Panc1 (cell line): Measurements from ENCODE around the gene LYZ. TPM values are rescaled to one million over a fixed set of nuclear protein-coding genes. Genes with fewer than 3 reads are reported as not detected.

Experiments
- ATAC-seq: fragments of 200-7000 bp; cut with Tn5 transposase; 2 replicates; pipeline ENCODE4 v1.9.1; 2020; ENCODE audit warnings: mild to moderate bottlenecking, moderate library complexity
- BruUV-seq: library from RNA; stranded (reverse); fragments of 400-500 nt; replicated peaks from 2 replicates; lab custom pipeline; 2021; lab: Mats Ljungman, UMichigan
- CTCF ChIA-PET: fragments of 300-600 bp; sonication (Branson Sonifier 250); formaldehyde crosslinking; loops from one replicate; lab custom pipeline; 2022; ENCODE audit warnings: antibody characterized with exemption; lab: Charles Lee
- POLR2A ChIA-PET: fragments of 300-600 bp; sonication (Branson Sonifier 250); formaldehyde crosslinking; loops from one replicate; lab custom pipeline; 2022; ENCODE audit warnings: antibody characterized with exemption; lab: Charles Lee
- DNase-seq: peaks from one replicate; pipeline ENCODE4 v3.0.0-alpha.2; 2010; ENCODE audit warnings: low read depth, low spot score
- H3K27ac ChIP-seq: 2 replicates; pipeline ENCODE4 v1.5.1; 2011; ENCODE audit warnings: mild to moderate bottlenecking, low read length, inconsistent platforms
- H3K27me3 ChIP-seq: fragments of 200-500 bp; sonication (Bioruptor generic); 2 replicates; pipeline ENCODE4 v1.6.0; 2014; ENCODE audit warnings: low read length, inconsistent platforms; ENCODE audit not compliant: control insufficient read depth, insufficient read depth
- H3K36me3 ChIP-seq: fragments of 200-500 bp; sonication (Bioruptor generic); 2 replicates; pipeline ENCODE4 v1.5.1; 2014; ENCODE audit warnings: inconsistent platforms, mild to moderate bottlenecking, low read length, moderate library complexity; ENCODE audit not compliant: control insufficient read depth, insufficient read depth
- H3K4me1 ChIP-seq: 2 replicates; pipeline ENCODE4 v1.5.1; 2011; ENCODE audit warnings: inconsistent platforms, mild to moderate bottlenecking, low read length, moderate library complexity; ENCODE audit not compliant: control insufficient read depth, insufficient read depth
- H3K4me3 ChIP-seq, 2 experiments: 2 replicates each; pipeline ENCODE4 v1.5.1; 2011 to 2012; ENCODE audit warnings: low read depth in 2 of 2, low read length in 2 of 2, mild to moderate bottlenecking in 2 of 2, inconsistent platforms in 1 of 2, moderate library complexity in 1 of 2
- H3K9me3 ChIP-seq: fragments of 200-500 bp; sonication (Bioruptor generic); 2 replicates; pipeline ENCODE4 v1.5.1; 2014; ENCODE audit warnings: low read depth, mild to moderate bottlenecking, inconsistent platforms, low read length, moderate library complexity; ENCODE audit not compliant: control insufficient read depth, insufficient read depth
- CTCF ChIP-seq: fragments of 450-650 bp; IDR thresholded peaks from 2 replicates; pipeline ENCODE4 v1.5.1; 2017; ENCODE audit warnings: mild to moderate bottlenecking
- POLR2AphosphoS5 ChIP-seq: IDR thresholded peaks from 2 replicates; pipeline ENCODE4 v1.6.1; 2012; ENCODE audit warnings: mild to moderate bottlenecking, low read depth, low read length, moderate library complexity
- REST ChIP-seq, 2 experiments: IDR thresholded peaks; 2 replicates each; pipeline ENCODE4 v1.6.1; 2011 to 2012; ENCODE audit warnings: low read depth in 2 of 2, control low read depth in 1 of 2, low read length in 1 of 2, mild to moderate bottlenecking in 1 of 2, moderate library complexity in 1 of 2; ENCODE audit not compliant: insufficient read depth in 1 of 2
- SIN3A ChIP-seq: IDR thresholded peaks from 2 replicates; pipeline ENCODE4 v1.6.1; 2012; ENCODE audit warnings: low read depth, mild to moderate bottlenecking, low read length, moderate library complexity, borderline replicate concordance; ENCODE audit not compliant: insufficient read depth
- TCF7L2 ChIP-seq: IDR thresholded peaks from 2 replicates; pipeline ENCODE4 v1.6.1; 2011; ENCODE audit warnings: mild to moderate bottlenecking, low read depth, low read length, inconsistent platforms
- in situ Hi-C: cut with HindIII; loops from 2 replicates; pipeline ENCODE4 v1.10.0; 2016; ENCODE audit warnings: low sequenced_read_pairs, low pct_unique_long_range_greater_than_20kb
- intact Hi-C: fragments of 100-400 bp; cut with micrococcal nuclease; formaldehyde crosslinking; loops from one replicate; pipeline ENCODE4 v1.10.0; 2022; ENCODE audit not compliant: unreplicated experiment
- total RNA-seq: library from RNA; stranded (reverse); gene quantifications from one replicate; pipeline ENCODE4 v1.2.1, GENCODE V29; 2021; ENCODE audit not compliant: unreplicated experiment

Gene LYZ
- total RNA-seq, 1 experiment from 2014 or later = 1.1 TPM

- no peaks in the 10 kb centered on the region for H3K27me3 ChIP-seq
- intact Hi-C loops = no loop called here
- H3K9me3 ChIP-seq = peaks cover 3% of the 10 kb centered on the region; the same call in 1 of the 2 replicates
- H3K4me1 ChIP-seq = no peaks in the 10 kb centered on the region
- ATAC-seq (no peak), DNase-seq (no peak)
- ChIA-PET CTCF (no interaction called here), POLR2A (no interaction called here)
- TF ChIP-seq POLR2AphosphoS5 (no peak), TCF7L2 (no peak), REST (IDR thresholded peaks at IDR 0.05; ENCODE audit: insufficient read depth in 1 of 2, low read depth in 2 of 2, low read length in 1 of 2) (no peak), CTCF (no peak), SIN3A (no peak)
- in situ Hi-C loops = no loop called here
- H3K4me3 ChIP-seq = no peak overlapping the region
- no peaks in the 10 kb centered on the region for H3K36me3 ChIP-seq
- no peak overlapping the region for H3K27ac ChIP-seq
- no TSS peak for BruUV-seq
Observed at GRCh38 chr12:69396963-69397362, 48.8 kb downstream of the LYZ start.

GRCh38 chr12:69397978-69398377, 49.8 kb downstream of the LYZ start:
- Histone ChIP-seq H3K36me3 (no peaks in the 10 kb centered on the region), H3K27ac (no peak overlapping the region), H3K4me1 (no peaks in the 10 kb centered on the region), H3K27me3 (no peaks in the 10 kb centered on the region), H3K4me3 (no peak overlapping the region), H3K9me3 (peaks cover 3% of the 10 kb centered on the region; the same call in 1 of the 2 replicates)
- intact Hi-C loops (no loop called here), in situ Hi-C loops (no loop called here)
- ChIA-PET CTCF (no interaction called here), POLR2A (no interaction called here)
- DNase-seq (no peak), ATAC-seq (no peak)
- no TSS peak for BruUV-seq
- TF ChIP-seq CTCF = no peak
- TF ChIP-seq REST (IDR thresholded peaks at IDR 0.05; ENCODE audit: insufficient read depth in 1 of 2, low read depth in 2 of 2, low read length in 1 of 2) = no peak
- no peak for TF ChIP-seq TCF7L2
- TF ChIP-seq SIN3A = no peak
- no peak for TF ChIP-seq POLR2AphosphoS5
